OCI-LY3 (cell line): ENCODE results near the gene SMC1A.

Source experiments
- H2AFZ ChIP-seq: fragments of 200-600, 300-600 bp; shearing (Covaris generic); 2 replicates; pipeline ENCODE4 v1.6.0; 2014; ENCODE audit warnings: antibody characterized with exemption, low read depth, low read length
- H3K27ac ChIP-seq: fragments of 200-600, 300-600 bp; sonication (generic); 2 replicates; pipeline ENCODE4 v1.5.1; 2014; ENCODE audit warnings: mild to moderate bottlenecking, low read length, moderate library complexity, mixed read lengths
- H3K27me3 ChIP-seq: fragments of 200-600, 300-600 bp; sonication (generic); 2 replicates; pipeline ENCODE4 v1.6.1; 2014; ENCODE audit warnings: low read depth, low read length, mixed read lengths
- H3K36me3 ChIP-seq: fragments of 200-600, 300-600 bp; sonication (generic); replicated peaks from 2 replicates; pipeline ENCODE3; 2014; ENCODE audit warnings: low read depth, low read length, mixed read lengths
- H3K4me1 ChIP-seq: fragments of 300-600, 200-600 bp; sonication (generic); 2 replicates; pipeline ENCODE4 v1.6.1; 2014; ENCODE audit warnings: low read length, mixed read lengths
- H3K4me2 ChIP-seq: fragments of 200-600, 300-600 bp; sonication (generic); 2 replicates; pipeline ENCODE4 v1.6.1; 2014; ENCODE audit warnings: low read length, mixed read lengths
- H3K4me3 ChIP-seq: fragments of 300-600, 200-600 bp; sonication (generic); 2 replicates; pipeline ENCODE4 v1.5.1; 2014; ENCODE audit warnings: antibody characterized with exemption, mild to moderate bottlenecking, low read length, moderate library complexity
- H3K79me2 ChIP-seq: fragments of 300-600, 200-600 bp; shearing (Covaris generic); 2 replicates; pipeline ENCODE4 v1.6.1; 2014; ENCODE audit warnings: mild to moderate bottlenecking, low read length, mixed read lengths
- H3K9ac ChIP-seq: fragments of 300-600, 200-600 bp; shearing (Covaris generic); 2 replicates; pipeline ENCODE4 v1.6.0; 2014; ENCODE audit warnings: mild to moderate bottlenecking, low read length, moderate library complexity
- H3K9me3 ChIP-seq: fragments of 200-600, 300-600 bp; shearing (Covaris generic); 2 replicates; pipeline ENCODE4 v1.6.1; 2014; ENCODE audit warnings: low read length, mixed read lengths; ENCODE audit not compliant: insufficient read depth
- H4K20me1 ChIP-seq: fragments of 200-600, 300-600 bp; sonication (generic); 2 replicates; pipeline ENCODE4 v1.6.1; 2016; ENCODE audit warnings: low read length, mixed read lengths; ENCODE audit not compliant: insufficient read depth
- EZH2phosphoT487 ChIP-seq: fragments of 200-600 bp; shearing (Covaris generic); IDR thresholded peaks from 2 replicates; pipeline ENCODE4 v1.6.1; 2018; ENCODE audit warnings: antibody characterized with exemption, mixed run types, low read depth
- TF ChIP-seq, protein P1 (sequence below): fragments of 200-600, 300-600 bp; sonication (generic); IDR thresholded peaks from 2 replicates; pipeline ENCODE4 v1.5.1; 2014; ENCODE audit warnings: antibody characterized with exemption, low read length, low read depth

The SMC1A gene

DNA sequence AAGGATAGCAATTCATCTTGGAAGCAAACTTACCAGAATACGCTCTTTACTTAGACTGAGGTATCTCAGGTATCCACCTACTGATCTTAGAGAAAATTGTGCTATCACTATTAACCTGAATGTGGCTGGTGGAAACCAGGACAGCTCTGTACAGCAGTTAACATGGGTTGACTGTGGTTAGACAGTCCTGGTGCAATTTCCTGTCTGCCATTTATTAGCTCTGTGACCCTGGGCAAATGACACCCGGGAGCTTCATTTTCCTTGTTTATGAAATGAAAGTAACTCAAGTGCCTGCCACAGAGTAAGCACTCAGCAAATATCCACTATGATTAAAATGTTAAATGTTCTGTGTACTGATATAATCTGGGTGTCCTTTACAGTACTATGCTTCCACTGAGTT is 60.0 kb downstream of the SMC1A start:
- H3K36me3 ChIP-seq: no peaks in the 10 kb centered on the region
- H3K27me3 ChIP-seq: no peaks in the 10 kb centered on the region
- no peak overlapping the region for H3K27ac ChIP-seq
- H3K4me1 ChIP-seq: peaks cover 7% of the 10 kb centered on the region
- no peaks in the 10 kb centered on the region for H3K79me2 ChIP-seq
- TF ChIP-seq EZH2phosphoT487: no peak
- TF ChIP-seq, protein P1, sequence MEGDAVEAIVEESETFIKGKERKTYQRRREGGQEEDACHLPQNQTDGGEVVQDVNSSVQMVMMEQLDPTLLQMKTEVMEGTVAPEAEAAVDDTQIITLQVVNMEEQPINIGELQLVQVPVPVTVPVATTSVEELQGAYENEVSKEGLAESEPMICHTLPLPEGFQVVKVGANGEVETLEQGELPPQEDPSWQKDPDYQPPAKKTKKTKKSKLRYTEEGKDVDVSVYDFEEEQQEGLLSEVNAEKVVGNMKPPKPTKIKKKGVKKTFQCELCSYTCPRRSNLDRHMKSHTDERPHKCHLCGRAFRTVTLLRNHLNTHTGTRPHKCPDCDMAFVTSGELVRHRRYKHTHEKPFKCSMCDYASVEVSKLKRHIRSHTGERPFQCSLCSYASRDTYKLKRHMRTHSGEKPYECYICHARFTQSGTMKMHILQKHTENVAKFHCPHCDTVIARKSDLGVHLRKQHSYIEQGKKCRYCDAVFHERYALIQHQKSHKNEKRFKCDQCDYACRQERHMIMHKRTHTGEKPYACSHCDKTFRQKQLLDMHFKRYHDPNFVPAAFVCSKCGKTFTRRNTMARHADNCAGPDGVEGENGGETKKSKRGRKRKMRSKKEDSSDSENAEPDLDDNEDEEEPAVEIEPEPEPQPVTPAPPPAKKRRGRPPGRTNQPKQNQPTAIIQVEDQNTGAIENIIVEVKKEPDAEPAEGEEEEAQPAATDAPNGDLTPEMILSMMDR: no peak
- no peak overlapping the region for H2AFZ ChIP-seq
- no peaks in the 10 kb centered on the region for H3K9me3 ChIP-seq
- no peaks in the 10 kb centered on the region for H4K20me1 ChIP-seq
- H3K4me3 ChIP-seq: no peak overlapping the region
- H3K9ac ChIP-seq: no peak overlapping the region
- H3K4me2 ChIP-seq: no peak overlapping the region

DNA sequence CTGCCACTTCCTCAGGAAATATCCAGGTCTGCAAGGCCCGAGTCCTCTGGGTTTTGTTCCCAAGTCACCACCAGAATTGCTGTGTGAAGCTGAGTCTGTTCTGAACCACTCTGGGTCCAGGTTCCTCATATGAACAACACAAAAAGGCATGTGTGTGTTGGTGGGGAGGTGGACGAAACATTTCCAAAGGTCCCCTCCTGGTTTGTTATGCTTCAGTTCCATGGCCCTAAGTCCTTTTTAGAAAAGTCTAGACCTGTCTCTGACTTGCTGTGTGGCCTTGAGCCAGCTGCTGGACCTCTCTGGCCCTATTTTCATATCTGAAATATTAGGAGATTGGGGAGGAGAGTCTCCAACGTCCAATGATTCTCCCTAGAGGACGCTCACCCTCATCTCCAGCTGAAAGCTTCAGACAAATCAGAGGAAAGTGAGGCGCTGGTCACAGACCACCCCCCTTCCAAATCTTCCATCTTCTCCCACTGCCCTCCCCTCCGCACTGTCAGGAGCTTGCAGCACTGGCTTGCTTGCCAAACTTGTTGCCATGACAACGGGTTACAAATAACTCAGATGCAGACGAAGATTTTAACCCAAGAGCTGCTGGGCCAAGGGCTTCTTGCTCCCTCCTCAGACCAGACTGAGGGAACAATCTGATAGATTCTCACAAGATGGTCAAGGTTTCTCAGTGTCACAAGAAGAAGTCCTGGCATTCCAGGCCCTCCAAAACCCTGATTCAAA is 64.5 kb downstream of the SMC1A start:
- Histone ChIP-seq H2AFZ (no peak overlapping the region), H3K79me2 (no peaks in the 10 kb centered on the region), H3K4me1 (no peaks in the 10 kb centered on the region), H4K20me1 (no peaks in the 10 kb centered on the region), H3K27ac (no peak overlapping the region), H3K9me3 (no peaks in the 10 kb centered on the region), H3K9ac (no peak overlapping the region), H3K27me3 (no peaks in the 10 kb centered on the region), H3K36me3 (no peaks in the 10 kb centered on the region), H3K4me3 (no peak overlapping the region), H3K4me2 (no peak overlapping the region)
- TF ChIP-seq, protein P1: no peak
- no peak for TF ChIP-seq EZH2phosphoT487

DNA sequence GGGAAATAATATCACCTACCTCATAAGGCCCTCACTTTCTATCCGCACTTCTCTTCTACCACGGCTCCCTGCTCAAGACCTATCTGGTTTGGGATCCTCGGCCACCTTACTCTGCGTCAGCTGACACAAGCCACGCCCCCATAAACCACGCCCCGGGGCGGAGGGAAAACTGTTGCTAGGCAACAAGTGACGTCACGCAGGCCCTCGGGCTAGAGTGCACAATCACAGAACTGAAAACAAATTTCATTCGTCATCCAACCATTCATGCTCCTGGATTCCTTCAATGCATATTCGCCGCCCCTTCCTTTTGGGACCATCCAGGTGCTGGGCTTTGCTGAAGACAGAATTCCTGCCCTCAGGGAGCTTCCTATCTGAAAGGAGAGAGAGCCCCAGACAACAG is 66.3 kb downstream of the SMC1A start:
- Histone ChIP-seq H3K4me3 (no peak overlapping the region), H3K27ac (no peak overlapping the region), H2AFZ (no peak overlapping the region), H3K27me3 (no peaks in the 10 kb centered on the region), H3K9me3 (no peaks in the 10 kb centered on the region), H3K9ac (no peak overlapping the region), H3K4me1 (no peaks in the 10 kb centered on the region), H3K79me2 (no peaks in the 10 kb centered on the region), H3K36me3 (no peaks in the 10 kb centered on the region), H3K4me2 (no peak overlapping the region), H4K20me1 (no peaks in the 10 kb centered on the region)
- no peak for TF ChIP-seq EZH2phosphoT487
- TF ChIP-seq, protein P1: no peak

DNA sequence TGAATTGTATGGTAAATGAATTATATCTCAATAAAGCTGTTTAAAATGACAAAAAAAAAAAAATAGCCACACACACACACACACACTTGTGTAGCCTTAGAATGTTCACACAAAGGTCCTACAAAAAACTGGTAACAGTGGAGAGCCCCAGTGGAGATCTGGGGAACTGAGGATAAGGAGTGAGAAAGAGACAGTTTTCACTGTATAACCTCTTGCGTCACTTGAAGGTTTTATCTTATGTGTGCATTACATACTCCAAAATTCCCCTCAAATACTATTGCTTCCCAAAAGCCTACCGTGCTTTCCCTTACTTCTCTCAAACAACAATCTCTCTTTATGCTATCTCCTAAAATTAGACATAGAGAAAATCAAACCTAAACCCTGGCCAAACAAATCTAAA is 67.8 kb downstream of the SMC1A start:
- H3K4me2 ChIP-seq: no peak overlapping the region
- no peak overlapping the region for H2AFZ ChIP-seq
- no peaks in the 10 kb centered on the region for H3K79me2 ChIP-seq
- TF ChIP-seq EZH2phosphoT487: no peak
- TF ChIP-seq, protein P1: no peak
- no peaks in the 10 kb centered on the region for H4K20me1 ChIP-seq
- H3K9me3 ChIP-seq: no peaks in the 10 kb centered on the region
- H3K9ac ChIP-seq: no peak overlapping the region
- H3K4me3 ChIP-seq: no peak overlapping the region
- H3K27me3 ChIP-seq: no peaks in the 10 kb centered on the region
- no peak overlapping the region for H3K27ac ChIP-seq
- H3K36me3 ChIP-seq: no peaks in the 10 kb centered on the region
- H3K4me1 ChIP-seq: no peaks in the 10 kb centered on the region
